HG02943 (cell line): ENCODE measurements around the gene OR10A6.

ENCODE experiments used
- ATAC-seq: cut with Tn5 transposase; IDR thresholded peaks from one replicate; pipeline ENCODE4 v1.9.1; 2021; ENCODE audit warnings: mild to moderate bottlenecking, low read depth, moderate library complexity; ENCODE audit not compliant: unreplicated experiment

OR10A6 gene, protein sequence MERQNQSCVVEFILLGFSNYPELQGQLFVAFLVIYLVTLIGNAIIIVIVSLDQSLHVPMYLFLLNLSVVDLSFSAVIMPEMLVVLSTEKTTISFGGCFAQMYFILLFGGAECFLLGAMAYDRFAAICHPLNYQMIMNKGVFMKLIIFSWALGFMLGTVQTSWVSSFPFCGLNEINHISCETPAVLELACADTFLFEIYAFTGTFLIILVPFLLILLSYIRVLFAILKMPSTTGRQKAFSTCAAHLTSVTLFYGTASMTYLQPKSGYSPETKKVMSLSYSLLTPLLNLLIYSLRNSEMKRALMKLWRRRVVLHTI

DNA sequence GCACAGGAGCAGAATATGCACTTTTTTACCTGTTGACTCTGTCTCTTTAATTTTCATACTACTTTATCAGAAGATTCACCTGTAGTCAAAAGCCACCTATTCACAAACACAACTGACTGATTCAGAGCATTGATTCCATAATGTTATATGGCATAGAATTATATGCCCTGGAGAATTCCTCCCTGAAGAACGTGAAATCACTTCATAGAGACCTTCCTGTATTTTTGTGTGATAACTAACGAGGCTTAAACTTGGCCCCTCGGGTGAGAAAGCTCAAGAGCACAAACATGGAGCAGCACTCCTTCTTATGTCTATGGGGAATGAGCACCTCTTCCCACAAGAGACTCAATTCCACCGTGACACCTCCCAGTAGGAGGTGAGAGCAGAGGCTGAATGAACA, at the start of gene OR10A6:
Gene OR10A6 (minus strand): TSS at position 101 of the 400 bp plus-strand sequence. CDS start 2,606 bp downstream, outside the sequence.
- ATAC-seq = no peak

- no peak for ATAC-seq
These were observed 46.3 kb upstream of the OR10A6 start for GRCh38 chr11:7977232-7977917.

GRCh38 chr11:7974668-7975067, 43.6 kb upstream of the OR10A6 start:
- ATAC-seq = no peak

DNA sequence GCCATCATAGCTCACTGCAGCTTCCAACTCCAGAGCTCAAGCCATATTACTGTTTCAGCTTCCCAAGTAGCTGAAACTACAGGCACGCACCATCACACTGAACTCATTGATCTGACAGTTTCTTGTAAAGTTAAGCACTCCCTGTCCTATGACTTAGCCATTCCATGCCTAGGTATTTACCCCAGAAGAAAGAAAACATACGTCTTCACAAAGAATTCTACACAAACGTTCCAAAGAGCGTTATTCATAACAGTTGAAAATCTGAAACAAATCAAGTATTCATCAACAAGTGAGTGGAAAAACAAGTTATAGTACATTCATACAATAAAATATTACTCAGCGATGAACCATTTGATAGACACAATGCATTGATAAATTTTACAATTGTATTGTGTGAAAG, 41.9 kb upstream of the OR10A6 start:
- ATAC-seq = no peak

DNA sequence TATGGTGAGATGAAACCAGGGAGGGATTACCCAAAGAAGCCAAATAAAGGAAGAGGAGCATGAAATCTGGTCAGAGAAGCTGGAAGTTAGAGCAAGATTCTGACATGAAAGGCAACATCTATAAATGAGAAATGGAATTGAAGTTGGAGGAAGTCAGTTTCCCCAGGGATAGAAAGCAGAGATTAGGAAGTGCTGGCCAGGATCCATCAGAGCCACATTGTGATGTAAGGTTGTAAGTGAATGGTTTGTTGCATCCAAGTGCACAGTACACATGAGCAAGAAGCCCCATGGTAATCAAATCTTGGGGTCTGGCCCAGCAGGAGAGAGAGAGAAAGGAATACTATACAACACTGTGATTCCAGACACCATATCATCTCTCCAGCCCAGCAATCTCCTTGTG, 40.8 kb upstream of the OR10A6 start:
- ATAC-seq = no peak

DNA sequence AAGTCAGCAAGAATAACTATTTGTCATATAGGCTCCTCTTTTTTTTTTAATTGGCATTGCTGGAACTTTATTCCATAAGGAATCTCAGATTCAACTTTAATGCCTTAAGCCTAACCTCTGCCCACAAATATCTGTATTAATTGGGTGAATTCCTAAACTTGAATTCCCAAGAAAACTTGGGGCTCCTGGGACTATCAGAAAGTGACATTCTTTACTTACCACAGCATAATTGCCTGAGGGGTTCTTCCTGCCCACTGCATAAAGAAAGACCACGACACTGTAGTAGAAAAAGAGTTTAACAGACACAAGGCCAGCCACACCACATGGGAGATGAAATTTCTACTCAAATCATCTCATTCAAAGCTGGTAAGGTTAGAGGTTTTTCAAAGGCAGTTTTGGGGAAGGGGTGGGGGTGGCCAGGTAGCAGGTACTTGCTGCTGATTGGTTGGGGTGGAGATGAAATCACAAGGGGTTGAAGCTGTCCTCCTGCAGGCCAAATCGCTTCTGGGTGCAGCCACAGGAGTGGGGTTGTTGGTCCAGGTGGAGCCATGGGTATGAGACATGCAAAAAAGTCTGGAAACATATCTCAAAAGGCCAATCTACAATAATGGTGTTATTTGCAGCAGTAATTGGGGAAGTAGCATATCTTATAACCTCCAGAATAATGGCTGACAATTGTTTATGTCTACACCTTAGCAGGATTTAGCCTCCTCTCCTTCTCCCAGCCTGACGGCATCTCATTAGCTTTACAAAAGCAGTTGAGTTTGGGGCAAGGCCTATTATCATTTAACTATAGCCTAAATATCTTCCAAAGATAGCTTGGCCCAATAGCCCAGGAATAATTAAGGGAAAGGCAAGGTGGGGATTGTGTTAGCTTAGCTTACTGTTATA, 38.9 kb upstream of the OR10A6 start:
- no peak for ATAC-seq

- no peak for ATAC-seq
These were observed 37.6 kb upstream of the OR10A6 start for GRCh38 chr11:7968686-7969085.

- no peak for ATAC-seq
These were observed 36.8 kb upstream of the OR10A6 start for GRCh38 chr11:7967826-7968225.

DNA sequence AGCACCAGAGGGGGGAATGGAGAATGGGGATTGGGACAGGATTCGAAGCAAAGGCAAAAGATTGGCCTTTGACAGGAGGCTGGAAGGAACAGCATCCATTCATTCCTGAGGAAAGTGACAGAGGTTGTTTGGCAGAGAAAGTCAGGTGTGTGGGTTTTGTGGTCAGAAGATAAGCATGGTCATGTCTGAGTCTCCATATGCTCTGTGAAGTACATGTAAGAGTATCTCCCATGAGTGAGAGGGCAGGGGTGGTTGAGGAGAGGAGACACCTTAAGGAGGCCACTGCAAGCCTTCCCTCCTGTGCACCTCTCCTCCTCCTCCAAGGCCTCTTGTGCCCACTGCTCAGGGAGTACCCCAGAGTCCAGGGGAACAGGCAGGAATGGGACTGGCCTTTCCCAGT, 36.0 kb upstream of the OR10A6 start:
- ATAC-seq = no peak

- no peak for ATAC-seq
These were observed 34.3 kb upstream of the OR10A6 start, which contains the start of gene NLRP10 for GRCh38 chr11:7965386-7965785. Gene NLRP10, minus strand, starts transcription at chr11:7965447. Its CDS starts 1,952 bp downstream, at chr11:7963495.

DNA sequence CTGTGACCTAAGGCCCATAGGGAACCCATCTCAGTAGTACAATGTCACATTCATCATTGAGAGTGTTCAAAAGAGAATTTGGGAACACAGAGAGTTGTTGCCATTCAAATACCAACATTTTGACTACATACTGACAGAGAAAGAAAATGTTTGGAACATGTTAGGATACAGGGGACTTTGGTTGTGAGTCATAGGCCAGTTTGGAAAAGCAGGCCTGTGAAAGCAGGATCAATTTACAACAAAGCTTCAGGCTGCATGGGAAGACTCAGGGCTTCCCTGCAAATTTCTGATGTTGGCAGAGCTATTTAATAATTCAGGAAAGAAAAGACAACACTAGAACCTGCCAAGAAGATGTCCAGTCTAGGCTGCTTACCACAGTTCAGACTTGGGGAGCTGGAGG, 33.8 kb upstream of the OR10A6 start:
- ATAC-seq = no peak

DNA sequence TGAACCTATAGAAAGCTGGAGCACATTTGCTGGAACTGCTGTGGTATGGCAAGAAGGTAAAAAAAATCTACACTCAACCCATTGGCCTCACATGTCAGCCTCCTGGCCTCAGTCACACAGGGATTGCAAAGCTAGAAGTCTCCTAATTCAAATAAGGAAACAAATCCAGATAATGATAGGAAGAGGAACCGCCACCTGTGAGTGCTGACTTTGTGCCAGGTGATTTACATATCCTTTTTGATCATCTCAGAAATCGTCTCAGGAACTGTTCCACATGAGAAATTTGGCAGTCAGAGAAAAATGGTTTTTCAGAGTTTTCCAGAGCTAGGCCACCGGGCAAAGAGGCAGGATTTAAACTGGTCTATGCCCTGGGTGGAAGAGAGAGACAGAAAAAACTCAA, 33.2 kb upstream of the OR10A6 start:
- no peak for ATAC-seq

DNA sequence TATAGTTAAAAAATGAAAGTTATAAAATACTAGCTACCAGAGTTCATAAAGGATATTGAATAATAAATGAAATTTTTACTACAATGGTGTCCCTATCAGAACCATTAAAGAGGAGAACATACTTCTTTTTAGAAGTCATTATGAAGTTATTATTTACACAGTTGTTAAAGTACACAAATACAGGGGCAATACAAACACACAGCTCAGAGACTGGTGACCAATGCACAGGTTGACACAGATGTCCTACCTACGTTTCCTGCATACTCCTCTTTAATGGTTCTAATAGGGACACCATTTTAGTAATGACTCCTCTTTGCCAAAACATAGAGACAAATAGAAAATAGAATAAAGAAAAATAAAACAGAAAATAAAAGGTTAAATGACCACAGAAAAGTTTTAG, 24.1 kb upstream of the OR10A6 start:
- ATAC-seq = no peak

DNA sequence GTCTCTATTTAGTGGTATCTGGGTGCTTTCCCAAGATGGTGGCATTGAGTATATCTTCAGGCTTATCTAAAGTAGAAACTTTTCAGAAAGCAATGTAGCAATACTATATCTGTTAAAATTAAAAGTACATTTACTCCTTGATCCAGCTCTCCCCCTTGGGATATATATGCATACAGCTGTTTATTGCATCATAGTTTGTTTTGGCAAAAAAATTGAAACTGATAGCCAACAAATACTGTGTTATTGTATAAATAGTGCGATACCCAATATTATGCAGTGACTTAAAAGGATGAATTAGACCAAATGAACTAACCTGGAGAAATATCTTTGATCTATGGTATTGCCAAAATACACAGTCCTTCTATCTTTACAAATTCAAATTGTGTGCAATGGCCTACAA, 18.9 kb upstream of the OR10A6 start:
- no peak for ATAC-seq

- ATAC-seq = no peak
These were observed 13.1 kb upstream of the OR10A6 start for GRCh38 chr11:7944123-7944522.

- ATAC-seq = no peak
These were observed 10.5 kb upstream of the OR10A6 start, which contains the start of gene OR10A3 for GRCh38 chr11:7941608-7942007. Gene OR10A3, minus strand, starts transcription at chr11:7941708. Its CDS starts 2,188 bp downstream, at chr11:7939520.

GRCh38 chr11:7941146-7941545, 10.1 kb upstream of the OR10A6 start:
- ATAC-seq = no peak

DNA sequence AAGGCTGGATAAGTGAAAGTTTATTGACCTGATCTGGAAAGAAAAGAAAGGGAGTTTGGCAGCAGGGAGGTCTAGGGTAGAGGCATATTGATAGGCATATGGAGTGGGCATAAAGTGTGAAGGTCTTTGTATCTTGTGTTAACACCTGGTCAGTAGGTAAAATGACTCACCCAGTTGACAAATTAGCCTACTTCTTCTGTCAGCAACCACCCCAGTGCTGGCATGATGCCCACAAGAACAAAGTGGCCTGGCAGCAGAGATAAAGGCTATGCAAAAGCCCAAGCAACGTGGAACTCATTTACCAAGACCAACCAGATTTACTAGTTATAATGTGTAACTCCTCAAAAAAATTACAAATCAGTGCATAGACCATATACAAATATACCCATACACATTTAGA, 5.5 kb upstream of the OR10A6 start:
- ATAC-seq = no peak

DNA sequence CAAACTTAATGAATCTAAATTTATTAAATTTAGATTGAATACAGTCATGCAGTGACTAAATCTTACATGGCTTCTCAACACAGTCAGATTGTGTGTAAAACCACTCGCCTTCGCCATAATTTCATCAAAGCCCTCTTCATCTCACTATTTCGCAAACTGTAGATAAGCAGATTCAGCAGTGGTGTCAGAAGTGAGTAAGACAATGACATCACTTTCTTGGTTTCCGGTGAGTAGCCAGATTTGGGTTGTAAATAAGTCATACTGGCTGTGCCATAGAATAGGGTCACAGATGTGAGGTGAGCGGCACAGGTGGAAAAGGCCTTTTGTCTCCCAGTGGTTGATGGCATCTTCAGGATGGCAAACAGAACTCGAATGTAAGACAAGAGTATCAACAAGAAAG, 3.4 kb downstream of the OR10A6 start:
- no peak for ATAC-seq

DNA sequence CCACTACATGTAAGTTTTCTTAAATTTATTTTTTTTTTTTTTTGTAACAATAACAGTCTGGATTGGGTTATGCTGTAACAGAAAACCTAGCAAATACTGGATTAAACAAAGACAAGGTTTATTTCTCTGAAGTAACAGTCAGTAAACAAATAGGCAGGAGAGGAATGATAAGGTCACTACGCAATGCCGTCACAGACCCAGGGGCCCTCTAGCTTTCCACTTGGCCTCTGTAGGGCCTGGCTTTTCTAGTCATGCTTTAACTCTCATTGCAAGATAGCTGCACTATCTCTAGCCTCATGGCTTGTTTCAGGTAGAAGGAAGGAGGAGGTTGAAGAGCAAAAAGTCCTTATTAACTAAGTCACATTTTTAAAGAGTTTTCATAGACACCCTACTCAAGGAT, 6.5 kb downstream of the OR10A6 start:
- no peak for ATAC-seq

DNA sequence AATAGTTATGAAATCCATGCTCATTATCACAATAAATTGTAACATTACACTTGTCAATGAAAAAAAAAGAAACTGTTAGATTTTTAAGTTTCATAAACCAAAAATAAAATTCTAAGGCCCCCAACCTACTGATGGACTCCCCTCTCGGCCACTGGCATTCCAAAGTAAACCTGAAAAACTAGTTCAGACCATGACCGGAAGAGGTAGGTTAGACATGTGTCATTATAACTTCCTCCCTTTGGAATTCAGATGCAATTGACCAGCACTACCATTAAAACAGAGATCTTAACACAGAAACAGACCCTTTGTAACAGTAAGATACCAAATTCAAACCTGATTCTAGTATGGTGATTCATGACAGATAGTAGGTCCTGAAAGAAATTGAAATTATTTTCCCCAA, 12.9 kb downstream of the OR10A6 start:
- no peak for ATAC-seq
